K562 (cell line): ENCODE measurements around the gene CRACR2B. TPM values are rescaled to one million over a fixed set of nuclear protein-coding genes. Genes with fewer than 3 reads are reported as not detected.

Experiments
- PYGO2 ChIP-seq: fragments of 450-650 bp; IDR thresholded peaks from 2 replicates; pipeline ENCODE4 v1.6.1; 2016; ENCODE audit warnings: mild to moderate bottlenecking, missing genetic modification characterization, moderate library complexity, missing compliant biosample characterization
- THRAP3 ChIP-seq: fragments of 450-650 bp; IDR thresholded peaks from 2 replicates; pipeline ENCODE4 v1.6.1; 2016; ENCODE audit warnings: mild to moderate bottlenecking, inconsistent platforms, borderline replicate concordance
- polyA plus RNA-seq, 8 experiments: library from polyadenylated mRNA; depleted of rRNA in 4 of 8; stranded (reverse) in 5 of 8; unstranded in 3 of 8; fragments of >200 nt; fragmentation: Nextera tagmentation in 2 of 8; fragmentation: Illumina TruSeq in 1 of 8; extraction: Ambion mirVana in 2 of 8; extraction: Trizol in 1 of 8; gene quantifications; 2 replicates each; pipeline versions ENCODE4 v1.2.1 to v1.2.3, GENCODE V29; 2011 to 2014; ENCODE audit warnings: inconsistent platforms in 1 of 8, missing spikeins in 1 of 8
- total RNA-seq, 7 experiments: library from RNA; depleted of rRNA in 6 of 7; stranded (reverse); fragments of >200 nt in 6 of 7; fragmentation: Illumina TruSeq in 2 of 7; extraction: Trizol in 2 of 7; gene quantifications; 2 replicates each; pipeline versions ENCODE4 v1.2.1 to v1.2.3, GENCODE V29; 2011 to 2021; ENCODE audit warnings: low replicate concordance in 1 of 7
- TF ChIP-seq, protein P1 (sequence below): fragments of 200-600 bp; sonication (generic); IDR thresholded peaks from one replicate; pipeline ENCODE4 v1.6.1; 2012; ENCODE audit warnings: mild to moderate bottlenecking, low read depth, low read length, inconsistent platforms
- TF ChIP-seq, protein P2 (sequence below): sonication (generic); formaldehyde crosslinking; IDR thresholded peaks from 2 replicates; pipeline ENCODE4 v1.8.0; 2022; ENCODE audit warnings: mild to moderate bottlenecking, missing genetic modification reagents
- TF ChIP-seq, protein P3 (sequence below): fragments of 250-450 bp; sonication (Bioruptor Pico); IDR thresholded peaks from 2 replicates; pipeline ENCODE4 v1.5.0; 2021

CRACR2B gene
- total and polyA plus RNA-seq, 9 of the 15 experiments (the other 6 are each of a cell fraction or from before 2014, with no cell fraction given), result 0.10 to 51.0 (median 6.0) TPM

DNA sequence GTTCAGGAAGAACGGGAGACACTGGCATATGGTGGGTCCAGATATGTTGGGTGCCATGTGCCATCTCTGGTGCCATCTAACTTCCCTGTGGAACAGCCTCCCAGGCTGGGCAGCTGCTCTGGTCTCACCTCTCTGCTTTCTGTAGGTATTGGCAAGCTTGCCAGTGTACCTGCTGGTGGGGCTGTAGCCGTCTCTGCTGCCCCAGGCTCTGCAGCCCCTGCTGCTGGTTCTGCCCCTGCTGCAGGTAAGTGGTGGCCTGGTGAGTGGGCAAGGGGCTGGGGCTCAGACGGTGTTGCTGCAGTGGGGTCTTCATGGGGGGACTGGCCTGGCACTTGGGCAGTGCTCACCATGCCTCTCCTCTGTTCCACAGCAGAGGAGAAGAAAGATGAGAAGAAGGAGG is 15.3 kb upstream of the CRACR2B start (continued):
- TF ChIP-seq, protein P1, sequence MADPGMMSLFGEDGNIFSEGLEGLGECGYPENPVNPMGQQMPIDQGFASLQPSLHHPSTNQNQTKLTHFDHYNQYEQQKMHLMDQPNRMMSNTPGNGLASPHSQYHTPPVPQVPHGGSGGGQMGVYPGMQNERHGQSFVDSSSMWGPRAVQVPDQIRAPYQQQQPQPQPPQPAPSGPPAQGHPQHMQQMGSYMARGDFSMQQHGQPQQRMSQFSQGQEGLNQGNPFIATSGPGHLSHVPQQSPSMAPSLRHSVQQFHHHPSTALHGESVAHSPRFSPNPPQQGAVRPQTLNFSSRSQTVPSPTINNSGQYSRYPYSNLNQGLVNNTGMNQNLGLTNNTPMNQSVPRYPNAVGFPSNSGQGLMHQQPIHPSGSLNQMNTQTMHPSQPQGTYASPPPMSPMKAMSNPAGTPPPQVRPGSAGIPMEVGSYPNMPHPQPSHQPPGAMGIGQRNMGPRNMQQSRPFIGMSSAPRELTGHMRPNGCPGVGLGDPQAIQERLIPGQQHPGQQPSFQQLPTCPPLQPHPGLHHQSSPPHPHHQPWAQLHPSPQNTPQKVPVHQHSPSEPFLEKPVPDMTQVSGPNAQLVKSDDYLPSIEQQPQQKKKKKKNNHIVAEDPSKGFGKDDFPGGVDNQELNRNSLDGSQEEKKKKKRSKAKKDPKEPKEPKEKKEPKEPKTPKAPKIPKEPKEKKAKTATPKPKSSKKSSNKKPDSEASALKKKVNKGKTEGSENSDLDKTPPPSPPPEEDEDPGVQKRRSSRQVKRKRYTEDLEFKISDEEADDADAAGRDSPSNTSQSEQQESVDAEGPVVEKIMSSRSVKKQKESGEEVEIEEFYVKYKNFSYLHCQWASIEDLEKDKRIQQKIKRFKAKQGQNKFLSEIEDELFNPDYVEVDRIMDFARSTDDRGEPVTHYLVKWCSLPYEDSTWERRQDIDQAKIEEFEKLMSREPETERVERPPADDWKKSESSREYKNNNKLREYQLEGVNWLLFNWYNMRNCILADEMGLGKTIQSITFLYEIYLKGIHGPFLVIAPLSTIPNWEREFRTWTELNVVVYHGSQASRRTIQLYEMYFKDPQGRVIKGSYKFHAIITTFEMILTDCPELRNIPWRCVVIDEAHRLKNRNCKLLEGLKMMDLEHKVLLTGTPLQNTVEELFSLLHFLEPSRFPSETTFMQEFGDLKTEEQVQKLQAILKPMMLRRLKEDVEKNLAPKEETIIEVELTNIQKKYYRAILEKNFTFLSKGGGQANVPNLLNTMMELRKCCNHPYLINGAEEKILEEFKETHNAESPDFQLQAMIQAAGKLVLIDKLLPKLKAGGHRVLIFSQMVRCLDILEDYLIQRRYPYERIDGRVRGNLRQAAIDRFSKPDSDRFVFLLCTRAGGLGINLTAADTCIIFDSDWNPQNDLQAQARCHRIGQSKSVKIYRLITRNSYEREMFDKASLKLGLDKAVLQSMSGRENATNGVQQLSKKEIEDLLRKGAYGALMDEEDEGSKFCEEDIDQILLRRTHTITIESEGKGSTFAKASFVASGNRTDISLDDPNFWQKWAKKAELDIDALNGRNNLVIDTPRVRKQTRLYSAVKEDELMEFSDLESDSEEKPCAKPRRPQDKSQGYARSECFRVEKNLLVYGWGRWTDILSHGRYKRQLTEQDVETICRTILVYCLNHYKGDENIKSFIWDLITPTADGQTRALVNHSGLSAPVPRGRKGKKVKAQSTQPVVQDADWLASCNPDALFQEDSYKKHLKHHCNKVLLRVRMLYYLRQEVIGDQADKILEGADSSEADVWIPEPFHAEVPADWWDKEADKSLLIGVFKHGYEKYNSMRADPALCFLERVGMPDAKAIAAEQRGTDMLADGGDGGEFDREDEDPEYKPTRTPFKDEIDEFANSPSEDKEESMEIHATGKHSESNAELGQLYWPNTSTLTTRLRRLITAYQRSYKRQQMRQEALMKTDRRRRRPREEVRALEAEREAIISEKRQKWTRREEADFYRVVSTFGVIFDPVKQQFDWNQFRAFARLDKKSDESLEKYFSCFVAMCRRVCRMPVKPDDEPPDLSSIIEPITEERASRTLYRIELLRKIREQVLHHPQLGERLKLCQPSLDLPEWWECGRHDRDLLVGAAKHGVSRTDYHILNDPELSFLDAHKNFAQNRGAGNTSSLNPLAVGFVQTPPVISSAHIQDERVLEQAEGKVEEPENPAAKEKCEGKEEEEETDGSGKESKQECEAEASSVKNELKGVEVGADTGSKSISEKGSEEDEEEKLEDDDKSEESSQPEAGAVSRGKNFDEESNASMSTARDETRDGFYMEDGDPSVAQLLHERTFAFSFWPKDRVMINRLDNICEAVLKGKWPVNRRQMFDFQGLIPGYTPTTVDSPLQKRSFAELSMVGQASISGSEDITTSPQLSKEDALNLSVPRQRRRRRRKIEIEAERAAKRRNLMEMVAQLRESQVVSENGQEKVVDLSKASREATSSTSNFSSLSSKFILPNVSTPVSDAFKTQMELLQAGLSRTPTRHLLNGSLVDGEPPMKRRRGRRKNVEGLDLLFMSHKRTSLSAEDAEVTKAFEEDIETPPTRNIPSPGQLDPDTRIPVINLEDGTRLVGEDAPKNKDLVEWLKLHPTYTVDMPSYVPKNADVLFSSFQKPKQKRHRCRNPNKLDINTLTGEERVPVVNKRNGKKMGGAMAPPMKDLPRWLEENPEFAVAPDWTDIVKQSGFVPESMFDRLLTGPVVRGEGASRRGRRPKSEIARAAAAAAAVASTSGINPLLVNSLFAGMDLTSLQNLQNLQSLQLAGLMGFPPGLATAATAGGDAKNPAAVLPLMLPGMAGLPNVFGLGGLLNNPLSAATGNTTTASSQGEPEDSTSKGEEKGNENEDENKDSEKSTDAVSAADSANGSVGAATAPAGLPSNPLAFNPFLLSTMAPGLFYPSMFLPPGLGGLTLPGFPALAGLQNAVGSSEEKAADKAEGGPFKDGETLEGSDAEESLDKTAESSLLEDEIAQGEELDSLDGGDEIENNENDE, result peak; percentile 21
- TF ChIP-seq THRAP3, result no peak
- TF ChIP-seq PYGO2 (tag), result no peak
- TF ChIP-seq, protein P2, sequence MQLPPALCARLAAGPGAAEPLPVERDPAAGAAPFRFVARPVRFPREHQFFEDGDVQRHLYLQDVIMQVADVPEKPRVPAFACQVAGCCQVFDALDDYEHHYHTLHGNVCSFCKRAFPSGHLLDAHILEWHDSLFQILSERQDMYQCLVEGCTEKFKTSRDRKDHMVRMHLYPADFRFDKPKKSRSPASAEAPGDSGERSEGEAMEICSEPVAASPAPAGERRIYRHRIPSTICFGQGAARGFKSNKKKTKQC (CRISPR knock-in tag), result 0 out of 2 replicates have a peak, but pooled peaks have one; percentile 36
- TF ChIP-seq, protein P3, sequence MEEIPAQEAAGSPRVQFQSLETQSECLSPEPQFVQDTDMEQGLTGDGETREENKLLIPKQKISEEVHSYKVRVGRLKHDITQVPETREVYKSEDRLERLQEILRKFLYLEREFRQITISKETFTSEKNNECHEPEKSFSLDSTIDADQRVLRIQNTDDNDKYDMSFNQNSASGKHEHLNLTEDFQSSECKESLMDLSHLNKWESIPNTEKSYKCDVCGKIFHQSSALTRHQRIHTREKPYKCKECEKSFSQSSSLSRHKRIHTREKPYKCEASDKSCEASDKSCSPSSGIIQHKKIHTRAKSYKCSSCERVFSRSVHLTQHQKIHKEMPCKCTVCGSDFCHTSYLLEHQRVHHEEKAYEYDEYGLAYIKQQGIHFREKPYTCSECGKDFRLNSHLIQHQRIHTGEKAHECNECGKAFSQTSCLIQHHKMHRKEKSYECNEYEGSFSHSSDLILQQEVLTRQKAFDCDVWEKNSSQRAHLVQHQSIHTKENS (CRISPR knock-in tag), result no peak
